WI38 (cell line): Measurements from ENCODE around the gene ARL6IP5.

Source experiments
- H3K4me3 ChIP-seq: 2 replicates; pipeline ENCODE4 v1.5.1; 2011; ENCODE audit warnings: low read depth, mild to moderate bottlenecking, control low read depth, low read length
- CTCF ChIP-seq: IDR thresholded peaks from 2 replicates; pipeline ENCODE4 v1.5.1; 2012; ENCODE audit warnings: low read depth, mild to moderate bottlenecking, control low read depth, low read length

ARL6IP5 gene

GRCh38 chr3:69095636-69096035, 10.9 kb downstream of the ARL6IP5 start:
- no peak overlapping the region for H3K4me3 ChIP-seq

DNA sequence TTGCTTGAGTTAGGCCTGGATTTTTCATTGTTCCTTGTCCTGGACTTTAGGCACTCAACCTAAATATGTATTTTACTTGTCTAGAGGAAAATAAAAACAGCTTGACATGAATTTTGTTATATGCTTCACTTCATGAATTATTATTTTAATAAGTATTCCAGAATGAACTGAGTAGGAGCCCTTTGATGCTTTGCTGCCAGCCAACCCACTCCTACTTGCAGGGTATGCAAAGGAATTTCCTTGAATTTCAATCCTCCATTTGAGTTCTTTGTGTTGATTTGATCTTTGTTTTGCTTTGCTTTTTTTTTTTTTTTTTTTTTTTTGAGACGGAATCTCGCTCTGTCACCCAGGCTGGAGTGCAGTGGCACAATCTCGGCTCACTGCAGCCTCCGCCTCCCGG, 11.6 kb downstream of the ARL6IP5 start:
- TF ChIP-seq CTCF, result no peak
- H3K4me3 ChIP-seq, result no peak overlapping the region

More at GRCh38 chr3:69095636-69096035, 10.9 kb downstream of the ARL6IP5 start:
- TF ChIP-seq CTCF, result no peak

DNA sequence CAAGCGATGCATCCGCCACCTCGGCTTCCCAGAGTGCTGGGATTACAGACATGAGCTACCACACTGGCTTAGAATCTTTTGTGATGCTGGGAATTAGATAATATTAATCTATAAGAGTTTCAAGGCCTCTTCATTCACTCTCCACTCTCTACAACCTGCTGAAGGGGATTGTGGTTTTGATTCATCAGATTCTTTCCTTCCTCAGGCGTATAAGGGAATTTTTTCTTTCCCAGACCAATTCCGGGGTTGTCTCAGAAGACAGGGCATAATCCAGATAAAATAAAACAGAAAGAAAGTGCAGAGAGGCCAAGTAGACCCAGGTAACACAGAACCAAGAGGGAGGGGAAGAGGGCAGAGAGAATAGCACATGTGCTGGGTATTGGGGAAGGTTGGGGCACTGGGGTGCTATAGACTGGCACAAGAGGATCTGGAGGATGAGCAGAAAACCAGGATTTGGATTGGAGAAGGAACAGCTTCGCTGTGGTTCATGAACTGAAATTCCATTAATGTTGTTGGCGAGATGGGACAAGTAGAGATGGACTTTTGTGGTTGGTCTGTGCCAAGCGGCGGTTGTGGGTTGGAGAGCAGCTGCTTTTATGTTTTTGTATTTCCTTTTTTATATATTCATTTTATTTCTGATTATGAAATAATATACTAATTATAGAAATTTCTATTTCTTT, 12.8 kb downstream of the ARL6IP5 start:
- TF ChIP-seq CTCF, result no peak
- H3K4me3 ChIP-seq, result no peak overlapping the region

GRCh38 chr3:69099576-69099975, 14.8 kb downstream of the ARL6IP5 start:
- no peak overlapping the region for H3K4me3 ChIP-seq
- TF ChIP-seq CTCF, result no peak

- no peak for TF ChIP-seq CTCF
- no peak overlapping the region for H3K4me3 ChIP-seq
Measured at GRCh38 chr3:69102384-69102783, 17.6 kb downstream of the ARL6IP5 start.

- TF ChIP-seq CTCF, result no peak
- no peak overlapping the region for H3K4me3 ChIP-seq
Measured at GRCh38 chr3:69103123-69103522, 18.4 kb downstream of the ARL6IP5 start.

DNA sequence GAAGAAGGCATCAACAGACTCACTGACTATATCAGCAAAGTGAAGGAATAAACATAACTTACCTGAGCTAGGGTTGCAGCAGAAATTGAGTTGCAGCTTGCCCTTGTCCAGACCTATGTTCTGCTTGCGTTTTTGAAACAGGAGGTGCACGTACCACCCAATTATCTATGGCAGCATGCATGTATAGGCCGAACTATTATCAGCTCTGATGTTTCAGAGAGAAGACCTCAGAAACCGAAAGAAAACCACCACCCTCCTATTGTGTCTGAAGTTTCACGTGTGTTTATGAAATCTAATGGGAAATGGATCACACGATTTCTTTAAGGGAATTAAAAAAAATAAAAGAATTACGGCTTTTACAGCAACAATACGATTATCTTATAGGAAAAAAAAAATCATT, 19.8 kb downstream of the ARL6IP5 start:
- TF ChIP-seq CTCF, result no peak
- no peak overlapping the region for H3K4me3 ChIP-seq
